ENCODE measurements around the gene ANKRD33B.

- TF ChIP-seq, protein P1, sequence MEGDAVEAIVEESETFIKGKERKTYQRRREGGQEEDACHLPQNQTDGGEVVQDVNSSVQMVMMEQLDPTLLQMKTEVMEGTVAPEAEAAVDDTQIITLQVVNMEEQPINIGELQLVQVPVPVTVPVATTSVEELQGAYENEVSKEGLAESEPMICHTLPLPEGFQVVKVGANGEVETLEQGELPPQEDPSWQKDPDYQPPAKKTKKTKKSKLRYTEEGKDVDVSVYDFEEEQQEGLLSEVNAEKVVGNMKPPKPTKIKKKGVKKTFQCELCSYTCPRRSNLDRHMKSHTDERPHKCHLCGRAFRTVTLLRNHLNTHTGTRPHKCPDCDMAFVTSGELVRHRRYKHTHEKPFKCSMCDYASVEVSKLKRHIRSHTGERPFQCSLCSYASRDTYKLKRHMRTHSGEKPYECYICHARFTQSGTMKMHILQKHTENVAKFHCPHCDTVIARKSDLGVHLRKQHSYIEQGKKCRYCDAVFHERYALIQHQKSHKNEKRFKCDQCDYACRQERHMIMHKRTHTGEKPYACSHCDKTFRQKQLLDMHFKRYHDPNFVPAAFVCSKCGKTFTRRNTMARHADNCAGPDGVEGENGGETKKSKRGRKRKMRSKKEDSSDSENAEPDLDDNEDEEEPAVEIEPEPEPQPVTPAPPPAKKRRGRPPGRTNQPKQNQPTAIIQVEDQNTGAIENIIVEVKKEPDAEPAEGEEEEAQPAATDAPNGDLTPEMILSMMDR (IDR thresholded peaks at IDR 0.05) = no peak
- TF ChIP-seq POLR2A (IDR thresholded peaks at IDR 0.05) = no peak
- TF ChIP-seq POLR2AphosphoS5 (IDR thresholded peaks at IDR 0.05) = no peak
- no peak for TF ChIP-seq EP300 (IDR thresholded peaks at IDR 0.05)
These were observed 88.3 kb downstream of the ANKRD33B start for GRCh38 chr5:10652151-10652550.

All from upper lobe of left lung (tissue), 4 donors.